GM18519 (cell line): Measurements from ENCODE around the gene CLIC3.
"Not testable (repeated sequence)": the region's sequence is repeated elsewhere in the genome, so short reads cannot be mapped to it uniquely, and the experiment has no call there.

Experiments
- ATAC-seq: cut with Tn5 transposase; IDR thresholded peaks from one replicate; pipeline ENCODE4 v1.9.1; 2021; ENCODE audit warnings: mild to moderate bottlenecking, moderate library complexity; ENCODE audit not compliant: unreplicated experiment, low FRiP score

Gene CLIC3

GRCh38 chr9:137006116-137007003 lies 10.0 kb upstream of the CLIC3 start:
- ATAC-seq: no peak

- not testable (repeated sequence) for ATAC-seq
Measured at GRCh38 chr9:137004285-137004684, 7.9 kb upstream of the CLIC3 start.

GRCh38 chr9:137002646-137003041 lies 6.3 kb upstream of the CLIC3 start:
- no peak for ATAC-seq

- no peak for ATAC-seq
Measured at GRCh38 chr9:137001857-137002645, 5.7 kb upstream of the CLIC3 start.

- peak; percentile 47 for ATAC-seq
Measured at GRCh38 chr9:137000177-137000930, 4.0 kb upstream of the CLIC3 start.

- no peak for ATAC-seq
Measured at GRCh38 chr9:136997830-136998234, 1.5 kb upstream of the CLIC3 start.

GRCh38 chr9:136997371-136997770 lies 1.0 kb upstream of the CLIC3 start:
- ATAC-seq: no peak

- no peak for ATAC-seq
Measured at GRCh38 chr9:136995772-136996311, 526 bp downstream of the CLIC3 start.

GRCh38 chr9:136995362-136995761 lies 1.0 kb downstream of the CLIC3 start:
- no peak for ATAC-seq

GRCh38 chr9:136994888-136995230 lies 1.5 kb downstream of the CLIC3 start:
- no peak for ATAC-seq

- no peak for ATAC-seq
Measured at GRCh38 chr9:136994180-136994887, 2.0 kb downstream of the CLIC3 start.

GRCh38 chr9:136992819-136993369 lies 3.5 kb downstream of the CLIC3 start:
- ATAC-seq: no peak

- ATAC-seq: peak; percentile 53
Measured at GRCh38 chr9:136991993-136992818, 4.2 kb downstream of the CLIC3 start, which contains the start of gene PAXX. Gene PAXX, plus strand, starts transcription at chr9:136992422. Its CDS starts 22 bp downstream, at chr9:136992444.

- ATAC-seq: no peak
Measured at GRCh38 chr9:136990242-136990911, 6.0 kb downstream of the CLIC3 start.

- no peak for ATAC-seq
Measured at GRCh38 chr9:136988872-136989271, 7.5 kb downstream of the CLIC3 start.

- ATAC-seq: no peak
Measured at GRCh38 chr9:136985853-136986252, 10.5 kb downstream of the CLIC3 start.

- ATAC-seq: no peak
Measured at GRCh38 chr9:136985027-136985602, 11.3 kb downstream of the CLIC3 start.

- no peak for ATAC-seq
Measured at GRCh38 chr9:136984464-136985026, 11.8 kb downstream of the CLIC3 start.
